Testis (tissue), 5 donors: ENCODE results near the gene PRIM1. TPM values are rescaled to one million over a fixed set of nuclear protein-coding genes. Genes with fewer than 3 reads are reported as not detected.
"Not testable (repeated sequence)": the region's sequence is repeated elsewhere in the genome, so short reads cannot be mapped to it uniquely, and the experiment has no call there.

Source experiments
- DNase-seq: peaks from one replicate; pipeline ENCODE4 v3.0.0-alpha.2; 2019
- H3K27ac ChIP-seq, 2 donors: fragments of 200-600 bp; sonication (generic); one replicate each; pipeline ENCODE4 v1.5.1; 2019
- H3K27me3 ChIP-seq: fragments of 200-600 bp; sonication (generic); one replicate; pipeline ENCODE4 v1.5.1; 2019
- H3K36me3 ChIP-seq: fragments of 200-600 bp; sonication (generic); one replicate; pipeline ENCODE4 v1.5.1; 2017; ENCODE audit warnings: low read depth; ENCODE audit errors: missing control alignments
- H3K4me1 ChIP-seq: fragments of 200-600 bp; sonication (generic); one replicate; pipeline ENCODE4 v1.5.1; 2019
- H3K4me3 ChIP-seq, 2 donors: fragments of 200-600 bp; sonication (generic); one replicate each; pipeline ENCODE4 v1.5.1; 2017 to 2019
- H3K9me3 ChIP-seq: fragments of 200-600 bp; sonication (generic); one replicate; pipeline ENCODE4 v1.5.1; 2017
- POLR2A ChIP-seq: fragments of 450-650 bp; IDR thresholded peaks from one replicate; pipeline ENCODE4 v1.6.1; 2017; ENCODE audit warnings: antibody characterized with exemption, mild to moderate bottlenecking, moderate library complexity
- whole genome bisulfite sequencing, 2 donors: methylation state at CpG; one replicate each; pipeline ENCODE4 v1.1.5; 2018; 5-methylcytosine and 5-hydroxymethylcytosine counted together
- intact Hi-C: fragments of 100-400 bp; cut with DNase I; formaldehyde crosslinking; loops from one replicate; pipeline ENCODE4 v1.15.1; 2023; ENCODE audit warnings: low total_unique reads
- long read RNA-seq, 2 donors: transcript quantifications; one replicate each; lab custom pipeline, GENCODE V29; 2026
- polyA plus RNA-seq: library from polyadenylated mRNA; stranded (reverse); fragments of 350-450 nt; fragmentation: Illumina TruSeq; extraction: RNeasy Lipid Tissue Mini Kit (QIAGEN cat#74804); gene quantifications from one replicate; pipeline ENCODE4 v1.2.3, GENCODE V29; 2014; ENCODE audit warnings: low read depth, low replicate concordance; ENCODE audit not compliant: insufficient read depth
- total RNA-seq, 2 donors: library from RNA; depleted of rRNA; stranded (reverse); fragments of >200 nt; gene quantifications; one replicate each; pipeline ENCODE4 v1.2.3, GENCODE V29; 2016
- TF ChIP-seq, protein P1 (sequence below), 3 experiments: fragments of 450-650 bp in 2 of 3; fragments of 200-600 bp in 1 of 3; sonication (generic) in 1 of 3; IDR thresholded peaks; one replicate each; pipeline ENCODE4 v1.5.1; 2016 to 2019; ENCODE audit warnings: antibody characterized with exemption in 3 of 3, mild to moderate bottlenecking in 2 of 3, moderate library complexity in 1 of 3

The PRIM1 gene
- total RNA-seq (10 to 100 TPM; 20.5 to 29.9 TPM), polyA plus RNA-seq (21.8 TPM)
- long read RNA-seq, donor 1, partial matches to known transcripts: 0 of 3 reads
- long read RNA-seq, donor 1, other reads (novel, unspliced or antisense): 0 of 3 reads
- long read RNA-seq, donor 2, transcript PRIM1-201 (13 exons, 1,393 nt): major isoform, 7 of 7 reads
- long read RNA-seq, donor 2, partial matches to known transcripts: 0 of 7 reads
- long read RNA-seq, donor 2, other reads (novel, unspliced or antisense): 0 of 7 reads

- no peaks in the 10 kb centered on the region for H3K36me3 ChIP-seq
- 0 to 1% methylated on average over 64 of the region's 64 CpGs for WGBS, 2 donors
- H3K27me3 ChIP-seq: no peaks in the 10 kb centered on the region
- H3K9me3 ChIP-seq: no peaks in the 10 kb centered on the region
- H3K27ac ChIP-seq: peak within 1 kb of the TSS; percentile 42 to 66
- intact Hi-C loops: no loop called here
- peaks cover 6% of the 10 kb centered on the region for H3K4me1 ChIP-seq
- TF ChIP-seq, protein P1, sequence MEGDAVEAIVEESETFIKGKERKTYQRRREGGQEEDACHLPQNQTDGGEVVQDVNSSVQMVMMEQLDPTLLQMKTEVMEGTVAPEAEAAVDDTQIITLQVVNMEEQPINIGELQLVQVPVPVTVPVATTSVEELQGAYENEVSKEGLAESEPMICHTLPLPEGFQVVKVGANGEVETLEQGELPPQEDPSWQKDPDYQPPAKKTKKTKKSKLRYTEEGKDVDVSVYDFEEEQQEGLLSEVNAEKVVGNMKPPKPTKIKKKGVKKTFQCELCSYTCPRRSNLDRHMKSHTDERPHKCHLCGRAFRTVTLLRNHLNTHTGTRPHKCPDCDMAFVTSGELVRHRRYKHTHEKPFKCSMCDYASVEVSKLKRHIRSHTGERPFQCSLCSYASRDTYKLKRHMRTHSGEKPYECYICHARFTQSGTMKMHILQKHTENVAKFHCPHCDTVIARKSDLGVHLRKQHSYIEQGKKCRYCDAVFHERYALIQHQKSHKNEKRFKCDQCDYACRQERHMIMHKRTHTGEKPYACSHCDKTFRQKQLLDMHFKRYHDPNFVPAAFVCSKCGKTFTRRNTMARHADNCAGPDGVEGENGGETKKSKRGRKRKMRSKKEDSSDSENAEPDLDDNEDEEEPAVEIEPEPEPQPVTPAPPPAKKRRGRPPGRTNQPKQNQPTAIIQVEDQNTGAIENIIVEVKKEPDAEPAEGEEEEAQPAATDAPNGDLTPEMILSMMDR (IDR thresholded peaks at IDR 0.05): peak; percentile 6 to 39 (median 33)
- no peak for TF ChIP-seq POLR2A
- peak within 1 kb of the TSS; percentile 65 to 76 for H3K4me3 ChIP-seq
- DNase-seq: peak; percentile 91
Measured at GRCh38 chr12:56751712-56752598, at the start of gene PRIM1. Gene PRIM1, minus strand, starts transcription at chr12:56752323. Its CDS starts 25 bp downstream, at chr12:56752298.

DNA sequence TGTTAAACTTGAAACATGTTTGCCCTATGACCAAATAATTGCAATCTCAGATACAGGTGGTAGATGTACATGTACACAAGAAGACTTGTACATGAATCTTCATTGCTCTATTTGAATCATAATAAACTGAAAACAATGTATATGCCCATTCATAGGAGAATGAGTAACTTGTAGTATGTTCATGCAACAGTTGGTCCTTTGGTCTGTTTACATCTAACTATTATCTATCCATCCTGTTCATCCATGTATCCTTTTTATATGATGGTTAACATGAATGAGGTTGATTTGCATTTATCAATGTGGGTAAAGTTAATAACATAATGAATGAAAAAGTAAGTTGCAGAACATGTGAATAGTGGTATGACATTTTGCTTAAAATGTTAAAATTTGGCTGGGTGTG lies 48.1 kb upstream of the PRIM1 start:
- H3K9me3 ChIP-seq: no peaks in the 10 kb centered on the region

GRCh38 chr12:56799345-56799744 lies 47.2 kb upstream of the PRIM1 start:
- H3K4me1 ChIP-seq, H3K27me3 ChIP-seq, H3K36me3 ChIP-seq, intact Hi-C loops, H3K9me3 ChIP-seq, H3K27ac ChIP-seq, DNase-seq, H3K4me3 ChIP-seq: not testable (repeated sequence)
- 85 to 89% methylated on average over 6 of the region's 6 CpGs for WGBS, 2 donors

More for the DNA sequence above, 48.1 kb upstream of the PRIM1 start:
- intact Hi-C loops: no loop called here
- DNase-seq: no peak
- TF ChIP-seq, protein P1 (IDR thresholded peaks at IDR 0.05): no peak
- no peak for TF ChIP-seq POLR2A
- Histone ChIP-seq H3K4me1 (no peaks in the 10 kb centered on the region), H3K36me3 (no peaks in the 10 kb centered on the region), H3K4me3 (no peak overlapping the region), H3K27me3 (no peaks in the 10 kb centered on the region), H3K27ac (no peak overlapping the region)

- H3K9me3 ChIP-seq, H3K36me3 ChIP-seq, H3K4me1 ChIP-seq, H3K4me3 ChIP-seq, intact Hi-C loops, H3K27me3 ChIP-seq, DNase-seq: not testable (repeated sequence)
- peak overlapping the region; percentile 41 to 59 for H3K27ac ChIP-seq
- WGBS, 2 donors: 47 to 81% methylated on average over 14 to 24 of the region's 27 CpGs
Measured at GRCh38 chr12:56795791-56796190, 43.7 kb upstream of the PRIM1 start.

GRCh38 chr12:56795046-56795562 lies 43.0 kb upstream of the PRIM1 start:
- 32 to 47% methylated on average over 12 of the region's 13 CpGs for WGBS, 2 donors
- H3K27me3 ChIP-seq, H3K36me3 ChIP-seq, H3K27ac ChIP-seq, H3K9me3 ChIP-seq, H3K4me1 ChIP-seq, intact Hi-C loops, H3K4me3 ChIP-seq: not testable (repeated sequence)
- peak; percentile 84 for DNase-seq

- H3K4me1 ChIP-seq, H3K27me3 ChIP-seq, intact Hi-C loops, H3K4me3 ChIP-seq, H3K27ac ChIP-seq, H3K36me3 ChIP-seq, H3K9me3 ChIP-seq, DNase-seq: not testable (repeated sequence)
- 93 to 95% methylated on average over 7 of the region's 7 CpGs for WGBS, 2 donors
Measured at GRCh38 chr12:56793124-56793523, 41.0 kb upstream of the PRIM1 start.
